Measurements from ENCODE around the gene CAMTA1.

CAMTA1 gene

GRCh38 chr1:7363450-7363849 lies 578.2 kb downstream of the CAMTA1 start:
- no peak for TF ChIP-seq GATA1 (IDR thresholded peaks at IDR 0.05; ENCODE audit: low read depth, low read length)
- no peak for TF ChIP-seq POLR2A (IDR thresholded peaks at IDR 0.05; ENCODE audit: low read length)
- DNase-seq: no peak

- TF ChIP-seq POLR2A (IDR thresholded peaks at IDR 0.05; ENCODE audit: low read length): no peak
- TF ChIP-seq GATA1 (IDR thresholded peaks at IDR 0.05; ENCODE audit: low read depth, low read length): no peak
- no peak for DNase-seq
These were observed 580.5 kb downstream of the CAMTA1 start for GRCh38 chr1:7365706-7366105.

- no peak for TF ChIP-seq POLR2A (IDR thresholded peaks at IDR 0.05; ENCODE audit: low read length)
- TF ChIP-seq GATA1 (IDR thresholded peaks at IDR 0.05; ENCODE audit: low read depth, low read length): no peak
These were observed 581.2 kb downstream of the CAMTA1 start for GRCh38 chr1:7366286-7366954.

GRCh38 chr1:7366955-7367665 lies 581.9 kb downstream of the CAMTA1 start:
- no peak for DNase-seq
- no peak for TF ChIP-seq GATA1 (IDR thresholded peaks at IDR 0.05; ENCODE audit: low read depth, low read length)
- no peak for TF ChIP-seq POLR2A (IDR thresholded peaks at IDR 0.05; ENCODE audit: low read length)

More at GRCh38 chr1:7366286-7366954, 581.2 kb downstream of the CAMTA1 start:
- DNase-seq: no peak

GRCh38 chr1:7369866-7370265 lies 584.6 kb downstream of the CAMTA1 start:
- TF ChIP-seq GATA1 (IDR thresholded peaks at IDR 0.05; ENCODE audit: low read depth, low read length) (no peak), POLR2A (IDR thresholded peaks at IDR 0.05; ENCODE audit: low read length) (no peak)
- DNase-seq: no peak

- no peak for DNase-seq
- TF ChIP-seq POLR2A (IDR thresholded peaks at IDR 0.05; ENCODE audit: low read length): no peak
These were observed 586.7 kb downstream of the CAMTA1 start for GRCh38 chr1:7371926-7372325.

GRCh38 chr1:7372477-7373120 lies 587.3 kb downstream of the CAMTA1 start:
- no peak for DNase-seq

GRCh38 chr1:7373251-7373650 lies 588.0 kb downstream of the CAMTA1 start:
- TF ChIP-seq GATA1 (IDR thresholded peaks at IDR 0.05; ENCODE audit: low read depth, low read length): no peak
- TF ChIP-seq POLR2A (IDR thresholded peaks at IDR 0.05; ENCODE audit: low read length): no peak

More at GRCh38 chr1:7372477-7373120, 587.3 kb downstream of the CAMTA1 start:
- TF ChIP-seq POLR2A (IDR thresholded peaks at IDR 0.05; ENCODE audit: low read length) (no peak), GATA1 (IDR thresholded peaks at IDR 0.05; ENCODE audit: low read depth, low read length) (no peak)

GRCh38 chr1:7373876-7374562 lies 588.8 kb downstream of the CAMTA1 start:
- DNase-seq: no peak
- TF ChIP-seq POLR2A (IDR thresholded peaks at IDR 0.05; ENCODE audit: low read length) (no peak), GATA1 (IDR thresholded peaks at IDR 0.05; ENCODE audit: low read depth, low read length) (no peak)

More at GRCh38 chr1:7373251-7373650, 588.0 kb downstream of the CAMTA1 start:
- no peak for DNase-seq

GRCh38 chr1:7374563-7375160 lies 589.4 kb downstream of the CAMTA1 start:
- TF ChIP-seq GATA1 (IDR thresholded peaks at IDR 0.05; ENCODE audit: low read depth, low read length): no peak
- TF ChIP-seq POLR2A (IDR thresholded peaks at IDR 0.05; ENCODE audit: low read length): no peak

GRCh38 chr1:7375329-7375728 lies 590.1 kb downstream of the CAMTA1 start:
- TF ChIP-seq POLR2A (IDR thresholded peaks at IDR 0.05; ENCODE audit: low read length) (no peak), GATA1 (IDR thresholded peaks at IDR 0.05; ENCODE audit: low read depth, low read length) (no peak)
- no peak for DNase-seq

More at GRCh38 chr1:7374563-7375160, 589.4 kb downstream of the CAMTA1 start:
- no peak for DNase-seq

- no peak for DNase-seq
- no peak for TF ChIP-seq POLR2A (IDR thresholded peaks at IDR 0.05; ENCODE audit: low read length)
- TF ChIP-seq GATA1 (IDR thresholded peaks at IDR 0.05; ENCODE audit: low read depth, low read length): no peak
These were observed 590.8 kb downstream of the CAMTA1 start for GRCh38 chr1:7375781-7376660.

GRCh38 chr1:7376676-7377075 lies 591.4 kb downstream of the CAMTA1 start:
- TF ChIP-seq POLR2A (IDR thresholded peaks at IDR 0.05; ENCODE audit: low read length) (no peak), GATA1 (IDR thresholded peaks at IDR 0.05; ENCODE audit: low read depth, low read length) (no peak)
- no peak for DNase-seq

Measured in erythroblast (primary cell).